GM19452 (cell line): ENCODE measurements around the gene ANKRD27.
"Not testable (repeated sequence)": the region's sequence is repeated elsewhere in the genome, so short reads cannot be mapped to it uniquely, and the experiment has no call there.

Source experiments
- ATAC-seq: cut with Tn5 transposase; IDR thresholded peaks from one replicate; pipeline ENCODE4 v1.9.1; 2021; ENCODE audit not compliant: unreplicated experiment

The ANKRD27 gene

DNA sequence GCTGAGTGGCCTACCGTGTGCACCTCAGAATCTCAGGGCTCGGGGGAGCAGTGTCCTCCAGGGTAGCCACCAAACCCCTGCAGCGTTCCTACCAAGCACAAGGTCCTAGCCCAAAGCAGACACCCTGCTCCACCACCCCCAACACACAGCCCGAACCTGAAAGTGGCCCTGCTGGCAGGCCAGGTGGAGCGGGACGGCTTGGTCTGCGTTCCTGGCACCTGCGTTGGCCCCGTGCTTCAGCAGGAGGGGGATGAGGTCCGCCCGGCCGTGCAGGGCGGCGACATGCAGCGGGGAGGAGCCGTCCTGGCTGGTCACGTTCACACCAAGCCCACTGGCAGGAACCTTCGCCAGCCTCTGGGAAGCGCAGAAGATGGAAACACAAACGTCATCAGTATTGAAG is 67.5 kb downstream of the ANKRD27 start:
- no peak for ATAC-seq

- ATAC-seq, result no peak
Measured at GRCh38 chr19:32606289-32606688, 68.7 kb downstream of the ANKRD27 start.

GRCh38 chr19:32605544-32605943 is 69.4 kb downstream of the ANKRD27 start:
- ATAC-seq, result no peak

GRCh38 chr19:32603961-32604360 is 71.0 kb downstream of the ANKRD27 start:
- no peak for ATAC-seq

- ATAC-seq, result no peak
Measured at GRCh38 chr19:32599736-32600157, 75.2 kb downstream of the ANKRD27 start.

- no peak for ATAC-seq
Measured at GRCh38 chr19:32599258-32599657, 75.7 kb downstream of the ANKRD27 start.

DNA sequence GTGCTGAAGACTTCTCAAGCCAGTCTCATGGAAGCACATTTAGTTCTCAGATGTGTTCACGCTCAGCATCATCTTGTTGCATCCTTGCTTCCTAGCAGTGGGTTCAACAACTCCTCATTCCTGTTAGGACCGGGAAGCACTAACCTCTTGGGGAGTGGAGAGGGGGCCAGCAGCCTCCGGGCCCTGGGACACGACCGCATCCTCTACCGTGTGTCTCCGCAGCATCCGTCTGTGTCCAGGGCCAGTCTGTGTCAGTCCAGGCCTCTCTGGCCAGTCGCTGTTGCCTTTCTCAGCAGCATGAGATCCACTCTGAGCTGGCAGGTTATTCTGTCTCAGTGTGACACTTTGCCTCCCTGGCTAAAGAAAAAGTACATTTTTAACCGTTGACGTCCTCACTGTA is 77.0 kb downstream of the ANKRD27 start:
- ATAC-seq, result no peak

DNA sequence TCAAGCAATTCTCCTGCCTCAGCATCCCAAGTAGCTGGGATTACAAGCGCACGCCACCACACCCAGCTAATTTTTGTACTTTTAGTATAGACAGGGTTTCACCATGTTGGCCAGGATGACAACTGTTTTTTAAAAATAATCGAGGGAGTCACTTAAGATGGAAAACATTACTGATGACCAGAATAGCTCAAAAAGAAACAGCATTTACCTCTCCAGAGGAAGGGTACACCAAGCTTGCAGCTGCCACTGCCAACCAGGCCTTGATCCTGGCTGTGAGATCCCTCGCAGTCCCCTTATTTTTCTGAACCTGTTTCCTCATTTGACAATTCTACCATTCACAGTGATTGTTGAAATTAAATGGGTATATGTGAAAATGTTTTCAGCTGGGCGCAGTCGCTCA is 79.5 kb downstream of the ANKRD27 start:
- ATAC-seq, result no peak

DNA sequence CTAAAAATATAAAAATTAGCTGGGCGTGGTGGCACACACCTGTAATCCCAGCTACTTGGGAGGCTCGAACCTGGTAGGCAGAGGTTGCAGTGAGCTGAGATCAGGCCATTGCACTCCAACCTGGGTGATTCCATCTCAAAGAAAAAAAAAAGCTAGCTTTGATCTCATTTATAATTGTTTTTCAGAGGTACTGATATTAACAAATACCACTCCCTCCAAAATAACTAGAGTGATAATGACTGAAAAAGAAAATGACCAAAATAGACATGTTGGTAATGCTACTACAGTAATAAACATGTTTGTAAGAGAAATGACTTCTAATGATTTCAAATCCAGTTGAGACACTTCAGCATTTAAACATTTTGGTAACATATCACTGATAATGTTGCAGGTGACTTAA is 81.0 kb downstream of the ANKRD27 start:
- no peak for ATAC-seq

DNA sequence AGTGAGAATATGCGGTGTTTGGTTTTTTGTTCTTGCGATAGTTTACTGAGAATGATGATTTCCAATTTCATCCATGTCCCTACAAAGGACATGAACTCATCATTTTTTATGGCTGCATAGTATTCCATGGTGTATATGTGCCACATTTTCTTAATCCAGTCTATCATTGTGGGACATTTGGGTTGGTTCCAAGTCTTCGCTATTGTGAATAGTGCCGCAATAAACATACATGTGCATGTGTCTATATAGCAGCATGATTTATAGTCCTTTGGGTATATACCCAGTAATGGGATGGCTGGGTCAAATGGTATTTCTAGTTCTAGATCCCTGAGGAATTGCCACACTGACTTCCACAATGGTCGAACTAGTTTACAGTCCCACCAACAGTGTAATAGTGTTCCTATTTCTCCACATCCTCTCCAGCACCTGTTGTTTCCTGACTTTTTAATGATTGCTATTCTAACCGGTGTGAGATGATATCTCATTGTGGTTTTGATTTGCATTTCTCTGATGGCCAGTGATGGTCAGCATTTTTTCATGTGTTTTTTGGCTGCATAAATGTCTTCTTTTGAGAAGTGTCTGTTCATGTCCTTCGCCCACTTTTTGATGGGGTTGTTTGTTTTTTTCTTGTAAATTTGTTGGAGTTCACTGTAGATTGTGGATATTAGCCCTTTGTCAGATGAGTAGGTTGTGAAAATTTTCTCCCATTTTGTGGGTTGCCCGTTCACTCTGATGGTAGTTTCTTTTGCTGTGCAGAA is 87.1 kb downstream of the ANKRD27 start:
- ATAC-seq, result not testable (repeated sequence)

GRCh38 chr19:32581705-32582179 is 93.2 kb downstream of the ANKRD27 start:
- no peak for ATAC-seq

- peak; percentile 87 for ATAC-seq
Measured at GRCh38 chr19:32580901-32581704, 93.9 kb downstream of the ANKRD27 start, which contains the start of gene PDCD5. TSS of gene PDCD5 (plus strand) at chr19:32581190. CDS start at chr19:32581262, 72 bp downstream.

GRCh38 chr19:32580353-32580900 is 94.6 kb downstream of the ANKRD27 start:
- ATAC-seq, result peak; percentile 26

GRCh38 chr19:32576790-32577189 is 98.2 kb downstream of the ANKRD27 start:
- ATAC-seq, result no peak

- ATAC-seq, result no peak
Measured at GRCh38 chr19:32573492-32573794, 101.5 kb downstream of the ANKRD27 start.

- not testable (repeated sequence) for ATAC-seq
Measured at GRCh38 chr19:32572700-32573491, 102.1 kb downstream of the ANKRD27 start.

DNA sequence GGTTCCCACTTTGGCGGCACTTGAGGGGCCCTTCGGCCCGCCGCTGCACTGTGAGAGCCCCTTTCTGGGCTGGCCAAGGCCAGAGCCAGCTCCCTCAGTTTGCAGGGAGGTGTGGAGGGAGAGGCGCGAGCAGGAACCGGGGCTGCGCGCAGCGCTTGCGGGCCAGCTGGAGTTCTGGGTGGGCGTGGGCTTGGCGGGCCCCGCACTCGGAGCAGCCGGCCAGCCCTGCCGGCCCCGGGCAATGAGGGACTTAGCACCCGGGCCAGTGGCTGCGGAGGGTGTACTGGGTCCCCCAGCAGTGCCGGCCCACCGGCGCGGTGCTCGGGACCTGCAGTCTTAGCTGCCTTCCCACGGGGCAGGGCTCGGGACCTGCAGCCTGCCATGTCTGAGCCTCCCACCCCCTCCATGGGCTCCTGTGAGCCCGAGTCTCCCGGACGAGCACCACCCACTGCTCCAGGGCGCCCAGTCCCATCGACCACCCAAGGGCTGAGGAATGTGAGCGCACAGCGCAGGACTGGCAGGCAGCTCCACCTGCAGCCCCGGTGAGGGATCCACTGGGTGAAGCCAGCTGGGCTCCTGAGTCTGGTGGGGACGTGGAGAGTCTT is 103.4 kb downstream of the ANKRD27 start:
- ATAC-seq, result not testable (repeated sequence)

- ATAC-seq, result no peak
Measured at GRCh38 chr19:32570081-32570785, 104.7 kb downstream of the ANKRD27 start.

GRCh38 chr19:32567486-32567885 is 107.5 kb downstream of the ANKRD27 start:
- no peak for ATAC-seq

DNA sequence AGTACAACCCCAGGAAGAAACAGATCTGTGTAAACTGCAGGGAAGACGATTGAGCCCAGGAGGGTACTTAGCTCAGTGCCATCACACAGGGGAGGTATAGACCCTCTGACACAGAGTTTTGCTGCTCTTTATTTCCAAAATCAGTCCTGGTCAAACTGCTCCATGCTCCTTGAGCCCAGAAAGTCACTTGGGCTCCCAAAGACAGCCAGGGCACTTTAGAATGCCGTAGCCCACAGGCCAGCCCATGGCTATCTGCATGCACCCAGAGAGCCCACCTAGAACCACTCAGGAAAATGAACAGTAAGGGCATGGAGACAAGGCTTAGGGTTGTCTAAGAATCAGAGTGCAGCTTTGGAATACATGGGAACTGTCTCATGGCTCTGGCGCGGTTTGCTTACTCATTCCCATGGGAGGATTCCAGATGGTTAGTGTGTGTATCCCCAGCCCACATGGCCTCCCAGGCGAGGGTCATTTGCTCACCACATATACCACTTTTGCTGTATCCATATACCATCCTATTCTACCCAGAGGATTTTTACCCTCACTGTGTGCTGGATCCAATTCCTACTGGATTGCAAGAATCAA is 108.6 kb downstream of the ANKRD27 start:
- ATAC-seq, result no peak
